HG03558 (cell line): ENCODE data around the gene IGIP.
"Not testable (repeated sequence)": the region's sequence is repeated elsewhere in the genome, so short reads cannot be mapped to it uniquely, and the experiment has no call there.

Experiments used
- ATAC-seq: cut with Tn5 transposase; IDR thresholded peaks from one replicate; pipeline ENCODE4 v1.9.1; 2021; ENCODE audit warnings: moderate number of reproducible peaks; ENCODE audit not compliant: unreplicated experiment; ENCODE audit errors: extremely low read depth

The IGIP gene

DNA sequence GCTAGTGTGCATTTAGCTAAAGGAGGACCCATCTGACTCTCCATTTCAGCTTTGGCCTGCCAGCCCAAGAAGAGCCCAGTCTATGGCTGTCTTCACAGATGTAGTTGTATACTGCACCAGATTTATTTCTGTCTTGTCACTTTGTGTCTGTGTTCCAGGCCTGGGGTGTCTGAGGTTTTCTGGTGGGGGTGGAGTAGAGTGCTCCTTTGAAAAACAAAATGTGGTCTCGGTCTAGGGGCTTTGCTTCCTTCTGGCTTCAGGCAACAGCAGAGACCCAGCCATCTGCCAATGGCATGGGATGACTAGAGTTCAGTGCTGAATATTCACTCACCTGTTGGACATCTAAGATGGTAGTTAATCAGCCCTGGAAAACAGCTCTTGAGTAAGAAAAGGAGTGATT lies 10.9 kb downstream of the IGIP start:
- ATAC-seq: no peak

DNA sequence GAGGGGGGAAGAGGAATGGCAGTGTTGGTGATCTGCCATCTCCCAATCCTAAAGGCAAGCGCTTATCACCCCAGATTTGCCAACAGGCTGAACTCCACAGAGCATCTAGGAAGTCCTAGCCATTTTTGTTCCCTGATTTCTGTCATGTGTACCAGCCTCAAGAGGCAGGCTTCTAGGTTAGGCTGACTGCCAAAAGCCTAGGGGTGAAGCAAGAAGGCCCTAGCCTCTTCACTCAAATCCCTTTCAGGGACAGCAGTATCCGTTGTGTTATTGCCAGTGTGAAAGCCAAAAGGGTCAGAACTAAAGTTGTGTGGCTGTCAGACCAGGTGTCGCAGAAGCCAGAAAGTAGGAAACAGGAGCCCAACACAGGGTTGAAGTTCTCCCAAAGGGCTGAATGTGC lies 14.7 kb downstream of the IGIP start:
- no peak for ATAC-seq

DNA sequence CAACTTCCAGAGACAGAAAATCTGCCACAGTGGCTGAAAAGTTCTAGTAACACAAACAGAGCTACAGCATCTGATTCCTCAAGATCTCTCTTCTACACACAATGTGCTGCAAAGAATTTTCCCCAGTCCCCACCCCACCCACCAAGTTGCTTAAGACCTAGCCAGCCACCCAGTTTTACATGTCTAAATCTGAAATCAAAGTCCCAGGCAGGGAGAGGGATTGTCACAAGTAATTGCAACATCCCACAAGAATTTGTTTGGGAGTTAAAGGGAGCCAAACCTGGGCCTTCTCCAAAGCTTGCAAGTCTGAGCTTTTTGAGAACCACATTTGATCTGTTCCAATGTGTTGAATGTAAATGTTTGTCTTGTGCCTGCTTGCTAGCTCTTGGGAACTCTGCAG lies 15.5 kb downstream of the IGIP start:
- ATAC-seq: no peak

DNA sequence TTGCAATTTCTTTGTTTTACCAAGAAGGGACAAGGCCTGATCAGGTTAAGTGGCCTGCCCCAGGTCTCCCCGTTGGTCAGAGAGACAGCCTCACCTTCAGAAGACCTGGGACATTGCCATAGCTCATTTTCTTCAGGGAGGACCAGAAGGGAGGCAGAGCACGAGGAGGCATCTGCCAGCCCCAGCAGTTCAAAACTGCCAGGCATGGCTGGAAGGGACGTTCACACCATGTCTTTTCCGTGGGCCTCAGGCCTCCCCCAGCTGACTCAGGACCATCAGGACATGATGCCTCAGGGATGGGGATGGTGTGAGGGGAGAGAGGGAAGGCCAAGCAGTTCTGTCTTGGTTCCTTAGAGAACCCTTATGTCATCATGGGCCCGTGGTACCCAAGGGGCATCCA lies 16.5 kb downstream of the IGIP start:
- no peak for ATAC-seq

DNA sequence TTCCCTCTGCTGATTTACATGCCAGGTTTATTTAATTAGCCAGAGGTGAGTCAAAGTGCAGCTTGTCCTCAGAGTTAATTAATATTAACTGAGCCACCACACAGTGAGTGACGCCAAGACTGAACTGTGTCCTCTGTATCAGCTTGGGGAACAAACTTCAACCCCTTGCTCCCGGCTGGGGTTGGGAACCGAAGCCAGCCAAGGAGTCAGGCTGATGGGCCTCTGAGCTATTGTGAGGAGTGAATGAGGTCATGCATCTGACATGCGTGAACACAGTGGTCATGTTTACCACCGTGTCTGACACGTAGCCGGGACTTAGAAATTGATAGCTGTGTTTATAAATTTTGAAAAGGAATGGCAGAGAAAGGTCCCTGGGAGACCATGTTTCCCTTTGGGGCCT lies 17.1 kb downstream of the IGIP start:
- no peak for ATAC-seq

DNA sequence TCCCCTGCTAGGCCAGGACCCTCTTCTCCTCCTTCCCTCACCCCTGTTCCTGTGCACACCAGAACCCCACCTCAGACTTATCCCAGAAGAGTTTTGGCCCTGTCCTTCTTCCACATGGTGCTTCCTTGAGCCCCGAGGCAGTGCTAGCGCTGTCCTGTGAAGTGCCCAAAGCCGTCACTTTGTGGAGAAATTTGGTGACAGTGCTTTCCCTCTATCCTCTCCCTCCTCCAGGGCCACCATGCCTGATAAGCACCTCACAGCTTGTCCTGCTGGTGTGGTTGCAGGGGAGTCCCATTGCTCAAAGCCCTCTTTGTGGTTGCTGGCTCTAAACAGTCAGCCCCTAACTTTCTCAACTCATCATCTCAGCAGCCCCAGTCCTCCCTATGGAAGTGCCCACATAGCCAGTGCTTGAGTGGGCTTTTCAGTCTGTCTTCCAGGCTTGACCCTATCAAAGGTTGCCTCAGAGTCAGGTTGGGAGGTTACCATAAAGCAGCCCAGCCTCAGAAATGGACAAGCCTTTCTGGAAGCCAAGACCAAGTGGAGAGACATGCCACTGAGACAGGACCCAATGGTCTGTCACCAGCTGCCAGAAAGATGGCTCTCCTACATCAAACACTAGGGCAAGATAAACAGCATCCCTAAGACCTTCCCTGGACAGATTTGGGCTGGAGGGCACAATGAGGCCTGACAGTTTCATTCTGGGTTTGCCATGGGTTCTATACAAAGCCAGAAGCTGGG lies 18.0 kb downstream of the IGIP start:
- no peak for ATAC-seq

DNA sequence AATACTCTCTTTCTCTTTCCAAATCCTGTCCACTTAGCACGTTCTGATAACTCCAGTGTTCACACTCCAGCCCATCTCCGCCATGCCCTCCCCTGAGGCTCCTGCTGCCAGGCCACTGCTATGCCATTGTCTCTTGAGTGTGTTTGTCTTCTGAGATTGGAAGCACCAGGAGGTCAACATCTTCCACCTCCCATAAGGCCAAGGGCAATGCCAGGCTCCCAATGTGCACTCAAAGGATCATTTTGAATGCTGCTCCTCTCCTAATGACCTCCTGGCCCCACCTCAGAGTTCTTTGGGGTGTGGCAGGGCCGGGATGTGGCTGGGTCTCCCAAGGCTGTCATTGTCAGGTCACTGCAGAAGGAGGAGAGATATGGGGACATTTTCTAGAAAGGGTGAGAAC lies 19.5 kb downstream of the IGIP start:
- no peak for ATAC-seq

DNA sequence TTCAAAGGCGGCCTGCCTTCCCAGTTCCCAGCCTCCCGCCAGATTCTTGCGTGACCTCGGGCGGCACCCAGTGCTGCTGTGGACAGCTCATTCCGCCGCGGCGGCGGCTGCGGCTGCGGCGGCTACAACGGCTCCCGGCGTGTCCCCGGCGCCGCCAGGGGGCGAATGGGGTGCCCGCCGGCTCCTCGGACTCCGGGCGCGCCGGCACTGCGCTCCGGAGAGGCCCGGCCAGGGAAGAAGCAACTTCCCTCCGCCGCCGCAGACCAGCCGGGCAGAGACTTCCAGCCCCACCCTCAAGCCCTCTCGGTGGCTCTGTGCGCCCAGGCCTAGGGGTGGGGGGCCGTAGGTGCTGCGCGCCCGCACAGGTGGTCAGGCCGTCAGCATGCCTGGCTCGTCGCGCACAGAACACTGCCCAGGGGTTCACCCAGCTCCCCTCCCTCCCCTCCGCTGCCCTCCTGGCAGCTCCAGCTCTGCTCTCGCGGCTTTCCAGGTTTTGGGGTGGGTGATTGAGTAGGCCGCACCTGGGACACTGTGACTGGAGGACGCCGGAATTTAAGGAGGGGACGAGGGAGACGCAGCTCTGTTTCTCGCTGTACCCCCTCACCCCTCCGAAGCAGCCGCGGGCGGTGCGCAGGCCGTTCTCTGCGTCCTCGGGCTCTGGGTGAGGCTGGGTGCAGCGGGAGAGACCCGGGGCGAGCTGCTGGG lies 20.2 kb downstream of the IGIP start:
- no peak for ATAC-seq

DNA sequence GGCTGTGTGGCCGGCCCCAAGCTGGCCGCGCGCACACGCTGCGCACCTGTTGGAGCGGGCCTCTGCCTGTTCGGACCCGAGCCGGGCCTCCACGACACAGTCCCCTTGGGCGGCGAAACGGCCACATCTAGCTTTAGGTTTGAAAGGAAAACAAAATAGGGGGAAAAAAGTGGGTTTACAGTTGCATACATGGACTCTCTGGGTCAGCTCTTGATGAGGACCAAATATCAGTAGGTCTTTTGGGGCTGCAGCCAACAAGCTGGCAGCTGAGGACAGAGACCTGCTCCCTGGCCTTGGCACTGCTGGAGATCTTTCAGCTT lies 20.7 kb downstream of the IGIP start:
- ATAC-seq: no peak

DNA sequence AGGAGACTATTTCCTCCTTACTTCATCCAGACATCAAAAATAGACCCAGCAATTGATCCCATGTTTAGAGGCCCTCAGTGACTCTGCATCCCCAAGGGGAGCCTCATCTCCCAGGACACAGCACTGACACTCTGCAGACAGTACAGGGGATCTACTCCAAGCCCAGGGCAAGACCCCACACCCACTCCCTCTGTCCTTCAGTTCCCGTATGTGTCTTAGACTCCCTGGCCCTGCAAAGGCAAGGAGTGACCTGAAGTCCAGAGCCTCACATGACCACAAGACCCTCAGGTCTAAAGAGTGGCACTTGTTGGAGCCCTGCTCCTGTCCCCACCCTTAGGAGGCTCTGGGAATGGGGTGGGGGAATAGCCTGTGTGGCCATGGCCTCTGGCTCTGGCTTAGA lies 21.7 kb downstream of the IGIP start:
- ATAC-seq: no peak

DNA sequence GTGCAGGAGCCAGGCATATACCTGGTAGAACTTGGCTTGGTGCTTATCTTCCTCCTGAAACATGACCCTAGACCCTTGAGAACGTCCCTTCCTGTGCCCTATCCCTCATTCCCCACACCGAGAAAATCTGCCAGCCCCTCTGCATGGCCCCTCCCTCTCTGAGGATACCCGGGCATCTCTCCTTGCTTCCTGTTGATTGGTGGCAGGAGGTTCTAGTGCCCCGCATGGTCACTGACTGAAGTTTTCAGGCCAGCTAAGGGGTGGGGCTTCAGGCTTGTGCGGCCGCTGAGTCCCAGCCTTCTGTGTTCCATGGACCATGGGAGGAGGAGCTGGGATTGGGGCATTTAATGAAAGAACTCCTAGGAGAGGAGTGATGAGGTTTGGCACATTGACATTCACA lies 22.8 kb downstream of the IGIP start:
- ATAC-seq: no peak

DNA sequence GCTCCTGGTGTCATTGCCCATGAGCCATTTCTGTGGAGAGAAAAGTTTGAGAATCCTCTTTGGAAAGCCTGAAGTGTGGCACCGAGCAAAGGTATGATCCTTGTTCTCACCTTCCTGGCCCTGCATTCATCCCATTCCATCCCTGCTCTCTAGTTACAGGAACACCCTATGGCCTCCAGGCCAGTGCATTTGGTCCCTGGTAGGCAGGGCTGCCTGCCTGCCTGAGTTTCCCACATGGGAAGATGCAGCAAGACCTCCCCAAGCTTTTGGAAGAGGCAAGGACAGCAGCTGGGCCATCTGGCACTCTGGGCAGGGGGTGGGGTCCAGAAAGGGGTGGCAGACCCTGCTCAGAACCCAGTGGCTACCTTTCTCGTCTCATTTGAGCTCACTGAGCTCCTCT lies 24.5 kb downstream of the IGIP start:
- no peak for ATAC-seq

DNA sequence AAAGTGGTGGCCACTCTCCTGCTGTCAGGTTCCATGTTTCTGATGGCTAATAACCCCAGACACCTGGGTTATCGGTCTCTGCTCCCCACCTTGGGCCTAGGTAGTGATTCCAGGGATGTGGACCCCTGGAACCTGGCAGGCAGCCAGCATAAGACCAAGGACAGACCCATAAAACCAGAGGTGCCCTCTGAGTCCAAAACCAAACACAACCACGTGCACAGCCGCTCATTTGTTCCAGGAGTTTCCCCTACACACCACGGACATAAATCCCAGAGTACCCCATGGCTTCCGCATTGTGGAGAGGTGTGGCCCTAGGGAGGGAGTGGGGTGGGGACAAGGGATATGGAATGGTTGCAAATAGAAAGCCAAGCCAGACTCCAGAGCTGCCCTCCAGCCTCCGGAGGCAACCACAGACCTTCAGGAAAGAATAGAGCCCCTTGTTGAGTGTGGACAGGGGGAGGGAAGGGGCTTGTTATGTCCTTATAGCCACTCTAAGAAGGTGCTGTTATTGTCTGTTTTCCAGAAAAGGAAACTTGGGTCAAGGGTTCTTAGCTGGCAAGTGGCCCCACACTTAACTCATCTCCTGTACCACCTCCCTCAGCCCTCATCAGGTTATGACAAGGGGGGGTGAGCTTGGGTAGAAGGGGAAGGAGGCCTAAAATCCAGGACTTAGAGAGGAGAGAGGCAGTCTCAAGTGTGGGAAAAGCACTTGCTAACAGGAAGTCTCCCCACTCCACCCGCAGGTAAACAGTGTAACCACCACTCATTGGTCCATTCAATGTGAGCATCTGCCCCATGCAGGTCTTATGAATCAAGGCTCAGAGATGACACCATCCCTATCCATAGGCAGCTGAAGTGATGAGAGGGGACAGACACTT lies 25.6 kb downstream of the IGIP start:
- no peak for ATAC-seq

DNA sequence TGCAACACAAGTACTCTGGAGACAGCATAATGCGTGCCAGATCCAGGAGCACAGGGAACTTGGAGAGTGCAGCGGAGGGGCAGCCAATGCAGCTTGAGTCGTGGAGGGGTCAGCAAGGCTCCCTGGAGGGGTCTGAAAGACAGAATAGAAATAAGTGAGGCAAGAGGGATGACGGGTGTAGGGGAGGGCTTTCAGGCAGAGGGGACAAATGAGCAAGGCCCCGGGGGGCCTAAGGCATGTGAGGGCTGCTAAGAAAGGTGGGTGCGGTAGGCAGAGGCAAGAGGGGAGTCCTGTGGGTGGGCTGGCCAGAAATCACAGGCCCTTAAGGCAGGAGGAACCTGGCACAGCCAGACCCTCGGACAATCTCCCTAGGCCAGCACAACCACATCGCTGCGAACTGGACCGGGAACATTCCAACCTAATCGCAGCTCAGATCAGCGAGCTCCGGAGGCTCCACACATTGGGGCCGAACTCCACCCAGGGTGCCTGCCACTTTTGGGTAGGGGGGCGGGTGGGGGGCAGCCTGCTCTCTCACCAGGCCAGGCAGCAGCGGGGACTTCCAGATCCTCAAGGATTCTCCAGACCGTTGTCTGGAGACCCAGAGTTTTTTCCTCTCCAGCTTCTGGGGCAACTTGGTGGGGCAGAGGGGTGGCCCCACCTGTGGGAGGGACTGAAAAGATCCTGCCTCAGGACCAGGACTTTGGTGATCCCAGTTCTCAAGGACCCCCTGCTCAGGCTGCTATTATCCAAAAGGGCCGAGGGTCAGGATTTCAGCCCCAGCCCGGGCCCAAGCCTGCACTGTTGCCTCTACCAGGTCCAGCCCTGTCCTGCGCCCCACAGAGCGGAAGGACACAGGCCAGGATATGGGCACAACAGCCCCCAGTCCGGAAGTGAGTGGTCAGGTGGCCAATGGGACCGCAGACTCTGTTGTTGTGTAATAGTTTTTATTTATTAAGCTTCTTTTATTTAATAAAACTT lies 26.6 kb downstream of the IGIP start:
- ATAC-seq: no peak

DNA sequence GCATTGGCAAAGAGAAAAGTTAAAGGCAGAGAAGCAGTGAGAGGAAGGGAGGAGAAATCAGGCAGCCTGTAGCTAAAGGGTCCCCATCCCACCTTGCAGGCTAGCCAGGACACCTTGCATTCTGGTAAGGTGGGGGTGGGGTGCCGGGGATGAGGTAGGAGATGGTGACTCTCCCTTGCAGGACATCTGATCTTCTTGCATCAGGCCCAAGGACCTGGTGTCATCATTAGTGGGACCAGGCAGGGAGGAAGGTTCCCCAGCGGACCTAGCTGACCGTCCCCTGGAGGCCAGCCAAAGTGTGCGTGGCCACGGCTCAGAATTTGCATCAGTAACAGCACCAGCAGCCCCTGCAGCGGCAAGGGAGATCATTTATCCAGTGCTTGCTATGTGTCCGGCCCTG lies 27.5 kb downstream of the IGIP start:
- ATAC-seq: no peak

DNA sequence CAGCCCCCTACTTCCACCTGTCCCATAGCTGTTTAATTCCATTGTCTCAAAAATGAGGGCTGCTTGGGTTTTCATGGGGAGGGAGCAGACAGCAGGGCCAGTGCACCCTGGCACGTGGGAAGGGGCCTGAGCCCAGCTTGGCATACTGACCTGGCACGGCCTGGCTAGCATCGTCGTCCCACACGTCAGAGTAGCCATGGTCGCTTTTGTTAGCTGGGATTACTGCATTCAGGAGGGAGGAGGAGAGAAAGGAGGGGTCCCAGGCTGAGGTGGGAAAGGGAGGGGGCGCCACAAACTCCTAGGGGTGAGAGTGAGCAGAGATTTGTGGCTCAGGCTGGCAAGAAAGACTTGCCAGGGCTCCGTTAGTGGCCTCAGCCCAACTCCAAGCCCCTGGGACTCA lies 28.2 kb downstream of the IGIP start:
- ATAC-seq: no peak

DNA sequence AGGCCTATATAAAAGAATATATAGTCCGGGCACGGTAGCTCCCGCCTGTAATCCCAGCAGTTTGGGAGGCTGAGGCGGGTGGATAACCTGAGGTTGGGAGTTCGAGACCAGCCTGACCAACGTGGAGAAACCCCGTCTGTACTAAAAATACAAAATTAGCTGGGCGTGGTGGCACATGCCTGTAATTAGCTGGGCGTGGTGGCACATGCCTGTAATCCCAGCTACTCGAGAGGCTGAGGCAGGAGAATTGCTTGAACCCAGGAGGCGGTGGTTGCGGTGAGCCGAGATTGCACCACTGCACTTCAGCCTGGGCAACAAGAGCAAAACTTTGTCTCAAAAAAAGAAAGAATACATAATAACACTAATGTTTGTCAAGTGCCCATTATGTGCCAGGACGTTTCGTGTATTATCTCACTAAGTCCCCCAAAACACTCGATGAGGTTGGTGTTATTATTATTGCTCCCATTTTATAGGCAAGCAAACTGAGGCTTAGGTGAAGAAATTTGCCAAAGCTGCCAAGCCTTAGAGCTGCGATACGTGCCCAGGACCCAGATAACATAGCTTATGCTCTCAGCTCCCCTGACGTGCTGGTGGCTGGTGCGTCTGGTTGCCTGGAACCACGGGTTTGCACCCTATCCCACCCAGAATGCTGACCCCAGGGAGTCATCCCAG lies 29.1 kb downstream of the IGIP start:
- ATAC-seq: not testable (repeated sequence)

DNA sequence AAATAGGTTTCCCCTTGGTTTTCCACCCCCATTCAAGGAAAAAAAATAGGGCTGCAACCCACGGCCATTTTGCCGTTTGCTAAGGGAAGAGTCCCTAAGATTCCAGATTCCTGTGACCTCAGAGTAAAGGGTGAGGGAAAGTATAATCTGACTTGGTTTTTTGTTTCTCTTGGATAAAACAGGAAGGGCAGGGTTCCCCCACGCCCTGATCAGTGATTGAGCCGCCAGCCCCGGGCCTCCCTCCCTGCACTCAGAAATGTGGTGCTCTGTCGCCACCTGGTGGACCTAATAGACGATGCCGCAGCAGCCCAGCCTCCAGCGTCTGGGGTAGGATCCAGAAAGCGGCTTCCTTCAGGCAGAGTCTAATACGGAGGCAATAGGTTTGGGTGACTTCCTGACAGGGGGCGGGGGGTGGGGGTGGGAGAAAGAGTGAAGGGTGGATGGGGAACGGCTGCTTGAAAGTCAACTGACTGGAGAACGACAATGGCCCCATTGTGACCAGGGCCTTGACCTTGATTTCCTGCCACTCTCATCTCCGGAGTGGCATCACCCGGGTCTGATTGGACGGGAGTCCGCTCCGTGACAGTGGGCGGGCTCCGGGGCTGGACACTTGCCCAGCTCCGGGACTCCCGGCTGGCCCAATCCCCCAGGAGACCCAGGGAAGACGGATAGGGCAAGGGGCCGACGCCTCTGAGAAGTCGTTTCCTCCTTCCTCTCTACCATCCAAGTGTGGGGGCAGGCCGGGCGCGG lies 31.5 kb downstream of the IGIP start:
- peak; percentile 88 for ATAC-seq
